OCI-LY7 (cell line): ENCODE data around the gene LGALS1.

ENCODE experiments used
- EZH2phosphoT487 ChIP-seq: fragments of 200-600 bp; sonication (generic); IDR thresholded peaks from 2 replicates; pipeline ENCODE4 v1.6.1; 2018; ENCODE audit warnings: low read depth, borderline replicate concordance, mild to moderate bottlenecking, mixed run types, antibody characterized with exemption, low read length, moderate library complexity, mixed read lengths
- TF ChIP-seq, protein P1 (sequence below): fragments of 200-600 bp; sonication (generic); conservative IDR thresholded peaks from 2 replicates; pipeline ENCODE4 v1.5.1; 2014; ENCODE audit warnings: mild to moderate bottlenecking, antibody characterized with exemption, low read length, moderate library complexity, mixed read lengths

DNA sequence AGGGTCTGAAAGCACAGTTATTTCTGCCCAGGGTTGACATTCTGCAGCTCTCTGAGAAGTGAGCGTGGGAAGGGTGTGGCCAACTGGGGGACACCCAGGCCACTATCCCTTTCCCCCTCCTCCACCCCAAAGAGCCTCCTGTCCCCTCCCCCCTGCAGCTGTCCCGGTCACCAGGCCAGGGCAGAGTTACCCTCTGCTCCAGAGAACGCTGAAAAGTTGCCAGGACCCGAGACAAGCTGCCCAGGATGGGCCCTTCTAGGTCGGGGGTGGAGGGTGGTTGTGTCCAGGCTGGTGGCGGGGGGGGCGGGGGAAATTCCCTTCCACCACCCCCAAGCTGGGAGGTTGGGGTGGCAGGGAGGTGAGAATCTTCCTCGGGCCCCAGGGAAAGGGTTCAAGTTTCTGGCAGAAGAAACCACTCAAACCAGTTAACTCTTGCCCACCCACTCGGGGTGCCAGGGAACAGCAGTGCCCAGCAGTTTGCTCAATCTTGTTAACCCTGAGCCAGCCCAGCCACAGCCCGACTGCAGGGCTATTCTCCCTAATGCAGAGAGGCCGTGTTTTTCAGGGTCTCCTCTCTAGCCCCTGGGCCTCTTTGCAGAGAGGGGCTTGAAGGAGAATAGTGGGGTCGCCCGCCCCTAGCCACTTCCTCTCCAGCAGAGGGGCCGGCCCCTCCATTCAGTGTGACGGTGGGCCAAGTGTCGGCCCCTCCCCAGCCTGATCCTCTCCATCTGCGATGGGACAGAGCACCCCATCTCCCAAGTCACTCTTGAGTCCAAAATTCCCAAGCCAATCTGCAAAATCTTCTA is 697 bp downstream of the LGALS1 start:
- TF ChIP-seq, protein P1, sequence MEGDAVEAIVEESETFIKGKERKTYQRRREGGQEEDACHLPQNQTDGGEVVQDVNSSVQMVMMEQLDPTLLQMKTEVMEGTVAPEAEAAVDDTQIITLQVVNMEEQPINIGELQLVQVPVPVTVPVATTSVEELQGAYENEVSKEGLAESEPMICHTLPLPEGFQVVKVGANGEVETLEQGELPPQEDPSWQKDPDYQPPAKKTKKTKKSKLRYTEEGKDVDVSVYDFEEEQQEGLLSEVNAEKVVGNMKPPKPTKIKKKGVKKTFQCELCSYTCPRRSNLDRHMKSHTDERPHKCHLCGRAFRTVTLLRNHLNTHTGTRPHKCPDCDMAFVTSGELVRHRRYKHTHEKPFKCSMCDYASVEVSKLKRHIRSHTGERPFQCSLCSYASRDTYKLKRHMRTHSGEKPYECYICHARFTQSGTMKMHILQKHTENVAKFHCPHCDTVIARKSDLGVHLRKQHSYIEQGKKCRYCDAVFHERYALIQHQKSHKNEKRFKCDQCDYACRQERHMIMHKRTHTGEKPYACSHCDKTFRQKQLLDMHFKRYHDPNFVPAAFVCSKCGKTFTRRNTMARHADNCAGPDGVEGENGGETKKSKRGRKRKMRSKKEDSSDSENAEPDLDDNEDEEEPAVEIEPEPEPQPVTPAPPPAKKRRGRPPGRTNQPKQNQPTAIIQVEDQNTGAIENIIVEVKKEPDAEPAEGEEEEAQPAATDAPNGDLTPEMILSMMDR = no peak
- TF ChIP-seq EZH2phosphoT487 = no peak
